Posterior cingulate gyrus (tissue), 11 donors: ENCODE data around the gene MANEAL.

ENCODE experiments used
- DNase-seq, 10 donors: peaks; one replicate each; pipeline versions ENCODE4 v3.0.0 to v3.0.0-alpha.2; 2020 to 2021; ENCODE audit warnings: mixed read lengths in 3 of 10
- intact Hi-C: fragments of 100-400 bp; cut with DNase I; formaldehyde crosslinking; loops from one replicate; pipeline ENCODE4 v1.15.1; 2023

MANEAL gene

GRCh38 chr1:37822906-37823815 lies 29.5 kb downstream of the MANEAL start:
- no peak for DNase-seq
- intact Hi-C loops: no loop called here

GRCh38 chr1:37824001-37824400 lies 30.4 kb downstream of the MANEAL start:
- DNase-seq: no peak
- intact Hi-C loops: no loop called here

- no peak for DNase-seq
- intact Hi-C loops: no loop called here
These were observed 31.9 kb downstream of the MANEAL start for GRCh38 chr1:37825506-37825905.

- DNase-seq: no peak
- intact Hi-C loops: no loop called here
These were observed 34.9 kb downstream of the MANEAL start for GRCh38 chr1:37828410-37829074.

GRCh38 chr1:37831109-37831508 lies 37.5 kb downstream of the MANEAL start:
- DNase-seq: no peak
- intact Hi-C loops: no loop called here

- DNase-seq: no peak
- intact Hi-C loops: no loop called here
These were observed 38.2 kb downstream of the MANEAL start for GRCh38 chr1:37831809-37832208.

- intact Hi-C loops: no loop called here
- DNase-seq: no peak
These were observed 43.1 kb downstream of the MANEAL start for GRCh38 chr1:37836788-37837187.

GRCh38 chr1:37839676-37840075 lies 46.0 kb downstream of the MANEAL start:
- DNase-seq: no peak
- intact Hi-C loops: no loop called here

GRCh38 chr1:37840711-37841110 lies 47.1 kb downstream of the MANEAL start:
- intact Hi-C loops: no loop called here
- no peak for DNase-seq

GRCh38 chr1:37841652-37842051 lies 48.0 kb downstream of the MANEAL start:
- DNase-seq: no peak
- intact Hi-C loops: no loop called here

GRCh38 chr1:37844536-37844935 lies 50.9 kb downstream of the MANEAL start:
- DNase-seq: no peak
- intact Hi-C loops: no loop called here

- no peak for DNase-seq
- intact Hi-C loops: no loop called here
These were observed 51.5 kb downstream of the MANEAL start for GRCh38 chr1:37845049-37845646.

- intact Hi-C loops: no loop called here
- no peak for DNase-seq
These were observed 52.1 kb downstream of the MANEAL start for GRCh38 chr1:37845786-37846185.

- intact Hi-C loops: no loop called here
- no peak for DNase-seq
These were observed 53.1 kb downstream of the MANEAL start for GRCh38 chr1:37846647-37847339.

GRCh38 chr1:37849480-37849879 lies 55.8 kb downstream of the MANEAL start:
- intact Hi-C loops: no loop called here
- DNase-seq: no peak

- DNase-seq: no peak
- intact Hi-C loops: no loop called here
These were observed 56.8 kb downstream of the MANEAL start for GRCh38 chr1:37850352-37850955.
